ENCODE measurements around the gene GPR55.

GRCh38 chr2:230872968-230873660, 51.9 kb downstream of the GPR55 start:
- no peak for TF ChIP-seq CTCF (IDR thresholded peaks at IDR 0.05 in 2 of 3, conservative IDR thresholded peaks at IDR 0.05 in 1 of 3; ENCODE audit: borderline replicate concordance in 1 of 3, insufficient read depth in 1 of 3, low read depth in 2 of 3, low read length in 2 of 3)
- no peak for TF ChIP-seq POLR2AphosphoS5 (IDR thresholded peaks at IDR 0.05; ENCODE audit: low read depth, low read length)
- no peak for TF ChIP-seq MAX (IDR thresholded peaks at IDR 0.05)
- TF ChIP-seq YY1 (IDR thresholded peaks at IDR 0.05; ENCODE audit: extremely low read depth, insufficient replicate concordance, low read depth, low read length) = no peak
- TF ChIP-seq EZH2phosphoT487 (IDR thresholded peaks at IDR 0.05; ENCODE audit: borderline replicate concordance) = no peak
- TF ChIP-seq SRF (IDR thresholded peaks at IDR 0.05; ENCODE audit: low read depth) = no peak
- no peak for TF ChIP-seq ZNF274 (IDR thresholded peaks at IDR 0.05; ENCODE audit: low read depth, low read length)

All from HCT116 (cell line).